GM13976 (cell line): Measurements from ENCODE around the gene GPALPP1.

Experiments used
- DNase-seq: peaks from one replicate; pipeline ENCODE4 v3.0.0; 2012; ENCODE audit warnings: low spot score
- CTCF ChIP-seq: IDR thresholded peaks from 2 replicates; pipeline ENCODE4 v1.5.1; 2012; ENCODE audit warnings: borderline replicate concordance, mild to moderate bottlenecking; ENCODE audit not compliant: insufficient read depth; ENCODE audit errors: extremely low read depth, missing control alignments, control extremely low read depth
- in situ Hi-C: fragments of 300-500 bp; cut with MboI; formaldehyde crosslinking; loops from one replicate; pipeline ENCODE4 v1.12.0; 2022; ENCODE audit warnings: low sequenced_read_pairs, mixed read lengths, inconsistent platforms; ENCODE audit not compliant: unreplicated experiment

The GPALPP1 gene

GRCh38 chr13:45078003-45078402, 88.7 kb downstream of the GPALPP1 start:
- DNase-seq = no peak
- in situ Hi-C loops = no loop called here
- no peak for TF ChIP-seq CTCF
